Activated naive CD8-positive, alpha-beta T cell treated with anti-CD3 and anti-CD28 coated beads, Interleukin-2, amount 10 ng/mL, durations not matched to agents 7 days and 5 days (primary cell): Measurements from ENCODE around the gene POFUT2. TPM values are rescaled to one million over a fixed set of nuclear protein-coding genes. Genes with fewer than 3 reads are reported as not detected.
A peak's percentile ranks its signal among the peaks of the same experiment; 100 is the strongest.
"Not testable (repeated sequence)": the region's sequence is repeated elsewhere in the genome, so short reads cannot be mapped to it uniquely, and the experiment has no call there.

Experiments used
- ATAC-seq: fragments of 150-1000 bp; cut with Tn5 transposase; one replicate; pipeline ENCODE4 v1.10.0; 2021; ENCODE audit warnings: low read depth, moderate library complexity
- POLR2A ChIA-PET: fragments of 350-600 bp; sonication (Branson Sonifier 250); formaldehyde crosslinking; loops from one replicate; lab custom pipeline; 2021; ENCODE audit warnings: antibody characterized with exemption; lab: Charles Lee
- DNase-seq: peaks from one replicate; pipeline ENCODE4 v3.0.0; 2021
- H3K27ac Mint-ChIP-seq: one replicate; pipeline ENCODE4 v1.8.0; 2022; ENCODE audit warnings: mild to moderate bottlenecking, mixed read lengths
- H3K27me3 Mint-ChIP-seq: one replicate; pipeline ENCODE4 v1.8.0; 2022; ENCODE audit warnings: mild to moderate bottlenecking, moderate library complexity, mixed read lengths
- H3K36me3 Mint-ChIP-seq: one replicate; pipeline ENCODE4 v1.8.0; 2021; ENCODE audit warnings: mild to moderate bottlenecking, mixed read lengths
- H3K4me1 Mint-ChIP-seq: one replicate; pipeline ENCODE4 v1.8.0; 2021; ENCODE audit warnings: mixed read lengths
- H3K4me3 Mint-ChIP-seq: one replicate; pipeline ENCODE4 v1.8.0; 2022; ENCODE audit warnings: mild to moderate bottlenecking, moderate library complexity, mixed read lengths
- H3K9me3 Mint-ChIP-seq: one replicate; pipeline ENCODE4 v1.8.0; 2021; ENCODE audit warnings: mixed read lengths
- total RNA-seq, 2 experiments: library from RNA; stranded (reverse); gene quantifications; one replicate each; pipeline ENCODE4 v1.2.3, GENCODE V29; 2021

Gene POFUT2
- total RNA-seq, 2 experiments from 2014 or later, result 26.0 to 27.0 TPM

GRCh38 chr21:45322231-45322959 lies 34.7 kb upstream of the POFUT2 start:
- H3K27ac Mint-ChIP-seq, result no peak overlapping the region
- H3K36me3 Mint-ChIP-seq, result no peaks in the 10 kb centered on the region
- POLR2A ChIA-PET, result no interaction called here
- DNase-seq (no peak), ATAC-seq (peak; percentile 34)
- H3K27me3 Mint-ChIP-seq, result peaks cover 7% of the 10 kb centered on the region
- H3K9me3 Mint-ChIP-seq, result no peaks in the 10 kb centered on the region
- H3K4me1 Mint-ChIP-seq, result no peaks in the 10 kb centered on the region
- H3K4me3 Mint-ChIP-seq, result no peak overlapping the region

GRCh38 chr21:45320261-45321025 lies 32.7 kb upstream of the POFUT2 start:
- Mint-ChIP-seq H3K4me1 (no peaks in the 10 kb centered on the region), H3K27me3 (peaks cover 13% of the 10 kb centered on the region), H3K36me3 (no peaks in the 10 kb centered on the region), H3K4me3 (no peak overlapping the region), H3K27ac (no peak overlapping the region), H3K9me3 (no peaks in the 10 kb centered on the region)
- ATAC-seq (no peak), DNase-seq (no peak)
- POLR2A ChIA-PET, result no interaction called here

GRCh38 chr21:45319461-45320211 lies 31.9 kb upstream of the POFUT2 start:
- Mint-ChIP-seq H3K4me3 (no peak overlapping the region), H3K4me1 (no peaks in the 10 kb centered on the region), H3K27ac (no peak overlapping the region), H3K27me3 (peaks cover 16% of the 10 kb centered on the region), H3K9me3 (no peaks in the 10 kb centered on the region), H3K36me3 (no peaks in the 10 kb centered on the region)
- ATAC-seq, result no peak
- DNase-seq, result peak; percentile 20
- POLR2A ChIA-PET, result no interaction called here

DNA sequence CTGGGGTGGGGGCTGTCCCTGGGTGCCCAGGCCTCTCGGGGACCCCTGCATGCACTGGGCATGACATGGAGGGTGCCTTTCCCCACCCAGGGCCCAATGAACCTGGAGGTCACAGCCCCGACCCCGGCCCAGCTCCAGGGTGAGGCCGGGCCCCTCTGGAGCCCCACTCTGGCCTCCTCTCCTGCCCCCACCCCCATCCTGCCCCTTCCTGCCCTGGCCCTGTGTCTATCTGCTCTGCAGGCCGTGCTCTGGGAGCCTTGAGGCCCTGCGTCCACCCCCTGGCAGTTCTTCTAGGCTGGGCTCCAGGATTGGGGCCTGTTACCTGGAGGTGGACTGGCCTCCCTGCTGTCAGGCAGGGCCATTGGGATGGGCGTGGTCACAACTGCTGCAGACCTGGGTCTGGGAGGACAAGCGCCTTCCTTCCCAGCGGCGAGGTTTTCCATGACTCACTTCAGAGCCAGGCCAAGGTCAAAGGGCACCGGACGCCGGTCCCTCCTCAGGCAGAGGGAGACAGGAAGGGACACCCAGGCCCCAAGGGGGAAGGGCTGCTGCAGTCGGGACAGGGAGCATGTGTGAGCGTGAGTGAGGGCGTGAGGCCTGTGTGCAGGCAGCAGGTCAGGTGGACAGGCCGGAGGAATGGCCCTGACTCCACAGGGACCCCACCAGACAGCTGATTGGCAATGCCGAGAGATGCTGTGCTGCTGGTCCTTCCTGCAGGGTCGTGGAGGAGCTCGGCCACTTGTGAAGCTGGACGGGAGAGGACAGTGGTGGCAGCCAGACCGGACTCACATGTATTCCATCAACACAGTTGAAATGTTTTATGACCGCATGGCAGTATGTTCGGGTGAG lies 31.1 kb upstream of the POFUT2 start:
- no peak overlapping the region for H3K27ac Mint-ChIP-seq
- peaks cover 22% of the 10 kb centered on the region for H3K27me3 Mint-ChIP-seq
- H3K9me3 Mint-ChIP-seq, result no peaks in the 10 kb centered on the region
- H3K36me3 Mint-ChIP-seq, result no peaks in the 10 kb centered on the region
- POLR2A ChIA-PET, result no interaction called here
- no peak overlapping the region for H3K4me3 Mint-ChIP-seq
- DNase-seq, result peak; percentile 24
- H3K4me1 Mint-ChIP-seq, result no peaks in the 10 kb centered on the region
- ATAC-seq, result no peak

DNA sequence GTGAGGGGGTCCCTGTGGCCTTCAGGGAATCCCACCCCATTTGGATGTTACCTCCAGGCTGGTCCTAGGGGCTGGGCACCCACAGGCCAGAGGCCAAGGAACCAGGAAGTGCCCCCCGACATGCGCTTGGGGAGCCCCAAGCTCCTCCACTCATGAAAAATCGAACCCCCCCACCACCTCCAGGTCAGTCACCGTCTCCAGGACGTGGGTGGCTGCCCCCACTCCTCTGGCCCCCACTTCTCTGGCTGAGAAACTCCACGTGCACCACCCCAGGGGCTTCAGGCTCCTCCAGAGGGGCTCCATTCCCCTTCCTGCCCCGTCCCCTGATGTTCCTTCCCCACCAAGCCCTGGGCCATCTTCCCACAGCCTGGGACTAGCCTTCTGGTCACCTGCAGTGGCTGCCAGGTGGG lies 30.5 kb upstream of the POFUT2 start:
- Mint-ChIP-seq H3K27me3 (peaks cover 22% of the 10 kb centered on the region), H3K4me3 (no peak overlapping the region), H3K36me3 (no peaks in the 10 kb centered on the region), H3K9me3 (no peaks in the 10 kb centered on the region), H3K4me1 (no peaks in the 10 kb centered on the region), H3K27ac (no peak overlapping the region)
- DNase-seq (no peak), ATAC-seq (no peak)
- POLR2A ChIA-PET, result no interaction called here

DNA sequence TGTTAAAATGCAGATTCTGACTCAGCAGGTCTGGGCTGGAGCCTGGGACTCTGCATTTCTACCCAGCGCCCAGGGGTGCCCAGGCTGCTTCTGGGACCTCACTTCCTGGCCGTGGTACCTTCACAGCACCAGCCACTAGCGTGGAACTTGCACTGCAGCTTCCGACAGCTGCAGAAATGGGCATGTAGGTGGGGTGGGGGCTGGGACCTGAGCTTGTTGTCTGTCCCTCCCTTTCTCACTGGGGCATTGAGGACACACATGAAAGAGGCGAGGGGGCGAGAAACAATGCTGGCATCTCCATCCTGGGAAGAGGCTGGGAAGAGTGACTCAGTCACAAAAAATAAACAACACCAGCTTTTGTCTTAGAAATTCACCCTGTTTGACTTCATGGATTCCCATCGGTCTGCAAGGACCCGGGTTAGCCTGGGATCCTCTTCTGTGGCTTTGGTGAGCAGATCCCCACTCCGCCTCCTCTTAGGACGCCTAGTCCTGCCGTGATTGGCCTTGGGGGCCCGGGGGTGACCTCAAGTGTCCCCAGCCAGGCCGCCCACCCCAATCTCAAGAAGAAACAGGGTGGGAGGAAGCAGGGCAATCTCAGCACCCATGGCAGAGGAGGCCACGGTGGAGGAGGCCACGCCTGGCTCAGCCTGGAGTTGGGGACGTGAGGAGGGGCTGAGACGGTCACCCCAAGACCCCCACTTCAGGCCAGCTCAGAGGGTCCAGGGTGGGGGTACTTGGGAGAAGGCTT lies 29.9 kb upstream of the POFUT2 start:
- DNase-seq (no peak), ATAC-seq (no peak)
- peaks cover 22% of the 10 kb centered on the region for H3K27me3 Mint-ChIP-seq
- no peak overlapping the region for H3K27ac Mint-ChIP-seq
- H3K9me3 Mint-ChIP-seq, result no peaks in the 10 kb centered on the region
- no peaks in the 10 kb centered on the region for H3K4me1 Mint-ChIP-seq
- POLR2A ChIA-PET, result no interaction called here
- no peaks in the 10 kb centered on the region for H3K36me3 Mint-ChIP-seq
- no peak overlapping the region for H3K4me3 Mint-ChIP-seq

DNA sequence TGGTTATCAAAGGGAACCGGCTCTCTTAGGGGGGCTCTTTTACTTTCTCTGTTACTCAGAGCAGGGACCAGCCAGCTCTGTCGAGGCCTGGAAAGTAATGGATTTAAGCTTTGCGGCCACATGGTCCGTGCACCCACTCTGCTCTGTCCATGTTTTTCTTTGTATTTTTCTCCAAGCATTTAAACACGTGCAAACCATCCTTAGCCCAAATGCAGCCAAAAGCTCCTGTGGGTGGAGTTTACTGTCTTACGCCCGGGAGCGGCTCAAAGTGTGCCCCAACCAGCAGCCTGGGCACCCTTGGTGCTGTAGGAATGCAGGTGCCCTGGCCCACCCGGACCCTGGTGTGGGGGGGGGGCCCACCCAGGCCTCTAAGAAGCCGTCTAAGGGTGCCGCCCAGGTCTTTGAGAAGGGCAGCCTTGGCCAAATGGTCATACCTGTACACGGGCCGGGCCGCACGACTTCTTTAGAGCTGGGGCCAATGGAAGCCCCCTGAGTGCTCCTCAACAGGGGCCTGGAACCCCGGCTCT lies 29.2 kb upstream of the POFUT2 start:
- H3K4me3 Mint-ChIP-seq, result no peak overlapping the region
- POLR2A ChIA-PET, result no interaction called here
- H3K27ac Mint-ChIP-seq, result no peak overlapping the region
- DNase-seq, result no peak
- H3K9me3 Mint-ChIP-seq, result no peaks in the 10 kb centered on the region
- ATAC-seq, result no peak
- H3K36me3 Mint-ChIP-seq, result no peaks in the 10 kb centered on the region
- H3K4me1 Mint-ChIP-seq, result no peaks in the 10 kb centered on the region
- H3K27me3 Mint-ChIP-seq, result peaks cover 21% of the 10 kb centered on the region

GRCh38 chr21:45315676-45316470 lies 28.2 kb upstream of the POFUT2 start:
- POLR2A ChIA-PET, H3K4me3 Mint-ChIP-seq, H3K9me3 Mint-ChIP-seq, H3K4me1 Mint-ChIP-seq, H3K27ac Mint-ChIP-seq, ATAC-seq, H3K36me3 Mint-ChIP-seq, DNase-seq: not testable (repeated sequence)
- peaks cover 23% of the 10 kb centered on the region for H3K27me3 Mint-ChIP-seq

GRCh38 chr21:45313682-45314081 lies 26.0 kb upstream of the POFUT2 start:
- H3K27me3 Mint-ChIP-seq, result peaks cover 21% of the 10 kb centered on the region
- peaks cover 1% of the 10 kb centered on the region for H3K4me1 Mint-ChIP-seq
- H3K27ac Mint-ChIP-seq, result no peak overlapping the region
- no peak overlapping the region for H3K4me3 Mint-ChIP-seq
- POLR2A ChIA-PET, result no interaction called here
- no peaks in the 10 kb centered on the region for H3K9me3 Mint-ChIP-seq
- no peak for DNase-seq
- H3K36me3 Mint-ChIP-seq, result no peaks in the 10 kb centered on the region
- no peak for ATAC-seq

DNA sequence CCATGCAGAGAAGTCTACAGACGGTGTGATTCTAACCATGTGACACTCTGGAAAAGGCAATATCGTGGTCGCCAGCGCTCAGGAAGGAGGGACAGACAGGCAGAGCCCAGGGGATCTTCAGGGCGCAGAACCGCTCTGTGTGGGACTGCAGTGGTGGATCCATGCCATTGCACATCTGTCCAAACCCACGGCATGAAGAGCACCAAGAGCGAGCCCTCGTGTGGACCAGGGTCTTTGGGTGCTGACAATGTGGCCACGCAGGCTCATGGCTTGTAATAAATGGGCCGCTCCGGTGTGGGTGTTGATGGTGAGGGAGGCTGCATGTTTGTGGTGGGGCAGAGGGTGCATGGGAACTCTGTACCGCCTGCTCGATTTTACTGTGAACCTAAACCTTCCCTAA lies 25.3 kb upstream of the POFUT2 start:
- H3K9me3 Mint-ChIP-seq, result no peaks in the 10 kb centered on the region
- no peak overlapping the region for H3K4me3 Mint-ChIP-seq
- H3K27ac Mint-ChIP-seq, result no peak overlapping the region
- ATAC-seq (no peak), DNase-seq (peak; percentile 4)
- peaks cover 1% of the 10 kb centered on the region for H3K4me1 Mint-ChIP-seq
- peaks cover 21% of the 10 kb centered on the region for H3K27me3 Mint-ChIP-seq
- POLR2A ChIA-PET, result no interaction called here
- no peaks in the 10 kb centered on the region for H3K36me3 Mint-ChIP-seq

DNA sequence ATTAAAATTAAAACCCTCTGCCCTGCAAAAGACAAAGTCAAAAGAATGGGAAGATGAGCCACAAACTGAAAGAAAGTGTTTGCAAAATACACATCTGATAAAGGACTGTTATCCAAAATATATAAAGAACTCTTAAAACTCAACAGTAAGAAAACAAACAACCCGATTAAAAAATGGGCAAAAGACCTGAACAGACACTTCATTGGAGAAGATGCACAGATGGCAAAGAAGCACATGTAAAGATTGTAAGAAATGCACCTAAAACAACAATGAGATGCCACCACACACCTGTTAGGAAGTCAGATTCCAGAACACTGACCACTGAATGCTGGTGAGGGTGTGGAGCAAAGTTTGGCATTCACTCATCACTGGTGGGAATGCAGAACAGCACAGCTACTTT lies 24.6 kb upstream of the POFUT2 start:
- H3K4me1 Mint-ChIP-seq, result peaks cover 1% of the 10 kb centered on the region
- DNase-seq (no peak), ATAC-seq (no peak)
- peaks cover 21% of the 10 kb centered on the region for H3K27me3 Mint-ChIP-seq
- H3K4me3 Mint-ChIP-seq, result no peak overlapping the region
- no peak overlapping the region for H3K27ac Mint-ChIP-seq
- POLR2A ChIA-PET, result no interaction called here
- no peaks in the 10 kb centered on the region for H3K9me3 Mint-ChIP-seq
- H3K36me3 Mint-ChIP-seq, result no peaks in the 10 kb centered on the region

DNA sequence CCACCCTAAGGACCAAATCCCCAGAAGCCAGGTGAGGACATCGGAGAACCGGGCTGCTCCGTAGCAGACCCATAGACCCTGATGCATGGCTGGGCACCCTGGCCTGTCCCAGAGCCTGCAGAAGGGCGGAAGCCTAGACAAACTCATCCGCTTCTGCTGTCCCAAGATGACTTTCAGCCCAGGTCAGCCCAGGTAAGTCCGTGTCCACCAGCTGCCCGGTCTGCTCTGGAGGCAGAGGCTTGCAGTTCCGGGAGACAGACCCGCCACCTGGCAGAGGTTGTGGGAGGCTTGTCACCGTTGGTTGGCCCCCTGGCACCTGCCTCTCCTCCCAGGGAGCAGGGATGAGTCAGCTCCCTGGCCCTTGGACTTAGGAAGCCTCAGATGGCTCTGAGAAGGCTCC lies 22.8 kb upstream of the POFUT2 start:
- no peak overlapping the region for H3K27ac Mint-ChIP-seq
- POLR2A ChIA-PET, result no interaction called here
- no peak for ATAC-seq
- H3K9me3 Mint-ChIP-seq, result no peaks in the 10 kb centered on the region
- H3K4me3 Mint-ChIP-seq, result no peak overlapping the region
- H3K36me3 Mint-ChIP-seq, result no peaks in the 10 kb centered on the region
- peaks cover 1% of the 10 kb centered on the region for H3K4me1 Mint-ChIP-seq
- H3K27me3 Mint-ChIP-seq, result peaks cover 15% of the 10 kb centered on the region
- no peak for DNase-seq
